Retinal pigment epithelial cell (primary cell): ENCODE data around the gene ZFYVE28.

Source experiments
- DNase-seq: peaks from one replicate; pipeline ENCODE4 v3.0.0-alpha.2; 2010; ENCODE audit warnings: low read depth
- H3K4me3 ChIP-seq: 2 replicates; pipeline ENCODE4 v1.5.1; 2011; ENCODE audit warnings: mild to moderate bottlenecking, low read length, control low read depth, moderate library complexity
- TF ChIP-seq, protein P1 (sequence below): conservative IDR thresholded peaks from 2 replicates; pipeline ENCODE4 v1.5.1; 2011; ENCODE audit warnings: low read depth, low read length, control low read depth, inconsistent platforms

The ZFYVE28 gene

DNA sequence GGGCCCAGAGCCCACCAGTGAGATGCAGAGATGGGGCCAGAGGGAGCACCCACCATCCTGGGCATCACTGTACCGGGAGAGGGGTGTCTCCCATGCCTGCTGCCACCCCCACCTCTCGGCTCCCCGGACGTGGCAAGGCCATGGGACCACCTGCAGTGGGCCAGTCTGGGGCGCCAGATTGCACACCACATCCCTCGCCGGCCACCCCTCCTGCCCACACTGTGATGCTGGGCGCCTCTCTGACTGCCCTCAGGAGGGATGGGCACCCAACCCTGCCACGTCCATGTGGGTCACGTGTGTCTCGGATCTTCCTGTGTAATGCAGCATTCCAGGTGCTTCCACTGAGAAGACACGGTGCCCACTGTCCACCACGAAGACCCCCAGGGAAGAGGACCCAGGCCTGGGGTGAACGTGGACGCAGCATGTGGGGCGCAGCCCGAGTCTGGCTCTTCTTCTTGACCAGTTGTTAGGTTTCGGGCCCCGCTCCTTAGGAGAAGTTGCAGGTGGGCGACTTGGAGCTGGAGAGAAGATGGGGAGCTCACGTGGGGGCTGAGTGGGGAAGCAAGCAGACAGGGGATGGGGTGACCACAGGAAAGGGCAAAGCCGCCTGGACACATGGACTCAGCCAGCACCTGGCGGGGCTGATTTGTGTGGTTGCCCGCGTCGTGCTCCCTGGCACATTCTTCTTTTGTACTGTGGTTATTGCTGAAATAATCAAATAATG is 47.7 kb downstream of the ZFYVE28 start:
- no peak overlapping the region for H3K4me3 ChIP-seq
- DNase-seq = no peak
- TF ChIP-seq, protein P1, sequence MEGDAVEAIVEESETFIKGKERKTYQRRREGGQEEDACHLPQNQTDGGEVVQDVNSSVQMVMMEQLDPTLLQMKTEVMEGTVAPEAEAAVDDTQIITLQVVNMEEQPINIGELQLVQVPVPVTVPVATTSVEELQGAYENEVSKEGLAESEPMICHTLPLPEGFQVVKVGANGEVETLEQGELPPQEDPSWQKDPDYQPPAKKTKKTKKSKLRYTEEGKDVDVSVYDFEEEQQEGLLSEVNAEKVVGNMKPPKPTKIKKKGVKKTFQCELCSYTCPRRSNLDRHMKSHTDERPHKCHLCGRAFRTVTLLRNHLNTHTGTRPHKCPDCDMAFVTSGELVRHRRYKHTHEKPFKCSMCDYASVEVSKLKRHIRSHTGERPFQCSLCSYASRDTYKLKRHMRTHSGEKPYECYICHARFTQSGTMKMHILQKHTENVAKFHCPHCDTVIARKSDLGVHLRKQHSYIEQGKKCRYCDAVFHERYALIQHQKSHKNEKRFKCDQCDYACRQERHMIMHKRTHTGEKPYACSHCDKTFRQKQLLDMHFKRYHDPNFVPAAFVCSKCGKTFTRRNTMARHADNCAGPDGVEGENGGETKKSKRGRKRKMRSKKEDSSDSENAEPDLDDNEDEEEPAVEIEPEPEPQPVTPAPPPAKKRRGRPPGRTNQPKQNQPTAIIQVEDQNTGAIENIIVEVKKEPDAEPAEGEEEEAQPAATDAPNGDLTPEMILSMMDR = no peak

DNA sequence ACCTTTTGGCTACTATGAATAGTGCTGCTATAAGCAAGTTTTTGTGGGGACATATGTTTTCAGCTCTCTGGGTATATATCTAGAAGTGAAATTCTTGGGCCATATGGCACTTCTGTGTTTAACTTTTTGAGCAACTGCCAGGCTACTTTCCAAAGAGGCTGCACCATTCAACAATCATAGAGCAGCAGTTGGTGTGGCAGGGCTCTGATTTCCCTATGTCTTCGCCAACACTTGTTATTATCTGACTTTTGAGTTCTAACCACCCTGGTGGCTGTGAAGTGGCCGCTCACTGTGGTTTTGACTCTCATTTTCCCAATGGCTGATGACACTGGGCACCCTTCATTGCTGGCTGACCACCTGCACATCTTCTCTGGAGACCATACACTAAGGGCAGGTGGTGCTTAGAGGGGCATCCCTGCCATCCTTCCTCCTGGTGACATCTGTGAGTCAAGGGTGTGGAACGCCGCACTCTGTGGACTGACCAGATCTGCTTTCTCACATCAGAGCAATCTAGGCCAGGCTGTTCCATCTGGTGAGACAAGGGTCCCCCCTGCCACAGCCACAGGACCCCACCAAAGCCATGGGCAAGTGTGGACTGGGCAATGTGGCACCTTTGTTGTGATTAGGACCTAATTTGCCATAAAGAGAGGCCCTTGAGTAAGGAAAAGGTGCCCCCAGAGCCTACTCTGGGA is 49.6 kb downstream of the ZFYVE28 start:
- TF ChIP-seq, protein P1 = no peak
- no peak for DNase-seq
- H3K4me3 ChIP-seq = no peak overlapping the region

DNA sequence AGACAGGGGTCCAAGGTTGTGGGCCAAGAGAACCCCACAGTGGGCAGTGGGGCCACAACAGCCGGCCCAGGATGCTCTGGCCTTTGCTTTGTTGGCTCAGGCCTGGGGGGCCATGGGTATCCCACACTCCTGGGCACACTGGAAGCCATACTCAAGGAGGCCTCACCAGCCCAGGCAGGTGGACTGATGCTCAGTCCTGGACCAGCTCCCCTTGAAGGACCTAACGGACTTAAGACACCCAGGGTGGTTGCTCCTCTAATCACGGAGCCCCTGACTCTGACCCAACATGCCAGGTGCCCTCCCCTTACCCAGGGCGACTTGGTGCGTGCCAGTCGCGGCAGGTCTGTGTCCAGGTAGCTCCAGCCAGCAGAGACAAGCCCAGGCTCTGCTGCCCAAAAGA is 50.8 kb downstream of the ZFYVE28 start:
- TF ChIP-seq, protein P1 = no peak
- DNase-seq = no peak

DNA sequence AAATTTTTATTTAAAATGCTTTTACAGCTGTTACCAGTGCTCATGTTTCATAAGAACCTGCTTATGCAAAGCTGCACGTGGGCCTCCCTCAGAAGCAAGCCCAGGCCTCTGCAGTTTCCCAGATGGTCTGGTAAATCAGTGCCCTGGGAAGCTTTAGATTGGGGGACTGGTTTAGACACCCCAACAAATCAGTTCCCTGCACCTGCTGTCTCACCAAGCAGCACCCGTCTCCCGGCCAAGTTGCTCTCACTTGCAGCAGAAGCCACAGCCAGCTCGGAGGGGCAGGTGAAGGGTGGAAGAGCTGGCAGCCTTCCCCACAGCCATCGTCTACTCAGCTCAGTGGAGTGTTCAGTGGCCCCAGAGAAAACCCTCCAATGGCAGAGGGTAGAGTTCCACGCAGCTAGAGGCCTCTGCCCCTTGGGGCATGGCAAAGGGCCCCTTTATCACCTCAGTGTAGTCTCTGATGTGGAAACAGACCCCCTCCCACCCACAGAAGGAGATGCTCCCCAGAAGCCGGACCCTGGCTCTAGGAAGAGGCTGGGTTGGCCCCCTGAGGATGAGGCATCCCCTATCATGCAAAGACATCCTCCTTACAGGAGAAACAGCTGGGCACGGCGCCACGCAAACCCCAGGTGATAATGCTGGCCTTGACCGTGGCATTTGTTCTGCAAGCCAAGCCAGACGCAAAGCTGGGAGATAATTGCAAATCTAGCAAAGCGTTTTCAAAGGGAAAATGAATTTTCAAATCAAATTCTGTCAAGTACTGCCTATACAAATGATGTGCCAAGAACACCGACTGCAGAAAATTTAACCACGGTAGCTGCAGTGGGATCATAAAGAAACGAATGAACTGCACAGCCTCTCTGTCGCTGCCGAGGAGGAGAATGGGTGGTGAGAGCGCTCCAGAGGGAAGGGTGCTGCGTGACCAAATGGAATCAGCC is 51.9 kb downstream of the ZFYVE28 start:
- no peak for DNase-seq
- TF ChIP-seq, protein P1 = no peak

More for the DNA sequence above, 50.8 kb downstream of the ZFYVE28 start:
- no peak overlapping the region for H3K4me3 ChIP-seq

DNA sequence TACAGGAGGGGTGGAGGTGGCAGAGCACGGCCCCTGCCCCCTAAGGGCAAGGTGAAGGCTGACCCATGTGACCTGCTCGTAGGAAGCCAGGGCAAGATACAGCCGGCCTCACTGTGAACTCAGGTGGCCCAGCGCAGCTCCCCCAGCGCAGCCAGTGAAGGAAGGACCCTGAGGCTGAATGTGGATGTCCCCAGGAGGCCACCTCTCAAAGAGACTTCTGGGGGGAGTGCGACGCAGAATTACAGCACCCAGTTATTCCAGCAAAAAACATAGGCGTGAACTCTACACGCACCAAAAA is 52.6 kb downstream of the ZFYVE28 start:
- no peak for DNase-seq
- TF ChIP-seq, protein P1 = no peak
- no peak overlapping the region for H3K4me3 ChIP-seq

More for the DNA sequence above, 51.9 kb downstream of the ZFYVE28 start:
- no peak overlapping the region for H3K4me3 ChIP-seq

DNA sequence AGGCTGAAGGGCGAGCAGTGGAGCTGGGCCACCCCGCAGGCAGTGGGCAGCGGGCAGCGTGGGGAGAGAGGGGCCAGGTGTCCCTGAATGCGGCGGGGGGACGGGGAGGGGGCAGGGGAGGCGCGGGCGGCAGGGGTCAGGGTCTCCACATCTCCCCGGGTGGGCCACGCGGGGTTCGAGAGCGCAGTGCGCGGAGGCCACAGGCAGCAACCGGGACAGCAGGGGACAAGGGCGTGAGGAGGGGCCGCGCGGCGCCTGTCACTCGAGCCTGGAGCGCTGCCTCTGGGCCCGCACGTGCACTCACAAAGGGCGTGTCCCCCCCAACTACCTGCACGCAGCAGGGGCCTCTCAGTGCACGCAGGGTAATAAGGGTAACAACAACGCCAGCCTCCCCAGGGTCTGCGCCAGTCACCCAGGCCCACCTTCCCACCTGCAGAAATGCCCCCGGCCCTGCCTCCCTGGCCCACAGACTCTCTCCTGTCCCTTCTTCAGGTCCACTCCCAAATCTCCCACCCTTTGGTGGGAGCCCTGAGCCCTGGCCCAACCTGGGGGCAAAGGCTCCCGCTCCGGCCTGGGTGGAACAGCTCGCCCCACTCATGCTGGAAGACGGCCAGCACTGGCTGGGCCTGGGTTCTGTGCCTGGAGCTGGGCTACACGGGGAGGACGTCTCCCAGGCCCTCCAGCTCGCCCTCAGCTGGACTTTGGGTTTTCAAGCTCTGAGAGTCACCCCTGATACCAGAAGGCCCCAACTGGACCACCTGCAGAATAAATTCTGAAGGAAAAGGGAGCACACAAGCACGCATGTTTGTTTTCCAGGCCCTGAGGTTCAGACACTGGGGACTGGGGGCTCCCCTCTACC is 53.2 kb downstream of the ZFYVE28 start:
- TF ChIP-seq, protein P1 = no peak
- peak overlapping the region; percentile 43 for H3K4me3 ChIP-seq
- DNase-seq = no peak
